KMS-11 (cell line): ENCODE data around the gene AKIRIN1.
"Not testable (repeated sequence)": the region's sequence is repeated elsewhere in the genome, so short reads cannot be mapped to it uniquely, and the experiment has no call there.

Experiments used
- H2AFZ ChIP-seq: fragments of 200-600 bp; sonication (generic); 2 replicates; pipeline ENCODE4 v1.6.1; 2016; ENCODE audit warnings: antibody characterized with exemption, mixed run types, low read depth
- H3K27ac ChIP-seq: fragments of 200-600 bp; sonication (generic); 2 replicates; pipeline ENCODE4 v1.6.1; 2016; ENCODE audit warnings: mild to moderate bottlenecking, mixed run types
- H3K27me3 ChIP-seq: fragments of 200-600 bp; sonication (generic); 2 replicates; pipeline ENCODE4 v1.6.1; 2017; ENCODE audit warnings: mild to moderate bottlenecking, low read depth, mixed run types, moderate library complexity; ENCODE audit not compliant: insufficient read depth
- H3K36me3 ChIP-seq: fragments of 200-600 bp; sonication (generic); 2 replicates; pipeline ENCODE4 v1.6.1; 2017; ENCODE audit warnings: mild to moderate bottlenecking, mixed run types; ENCODE audit not compliant: insufficient read depth
- H3K4me1 ChIP-seq: fragments of 200-600 bp; sonication (generic); 2 replicates; pipeline ENCODE4 v1.6.1; 2016; ENCODE audit warnings: mild to moderate bottlenecking, low read depth, mixed run types; ENCODE audit not compliant: poor library complexity, severe bottlenecking
- H3K4me2 ChIP-seq: fragments of 200-600 bp; sonication (generic); 2 replicates; pipeline ENCODE4 v1.7.0; 2016; ENCODE audit warnings: mild to moderate bottlenecking, mixed run types
- H3K4me3 ChIP-seq: fragments of 200-600 bp; sonication (generic); IDR thresholded peaks from 2 replicates; pipeline ENCODE4 v1.6.1; 2017; ENCODE audit warnings: low read depth, low read length, mixed read lengths; ENCODE audit not compliant: insufficient read depth
- H3K79me2 ChIP-seq: fragments of 200-600 bp; sonication (generic); 2 replicates; pipeline ENCODE4 v1.6.1; 2016; ENCODE audit warnings: low read depth, mixed run types; ENCODE audit not compliant: insufficient read depth
- H3K9ac ChIP-seq: fragments of 200-600 bp; sonication (generic); 2 replicates; pipeline ENCODE4 v1.6.1; 2016; ENCODE audit warnings: mild to moderate bottlenecking, mixed run types
- H4K20me1 ChIP-seq: fragments of 200-600 bp; sonication (generic); 2 replicates; pipeline ENCODE4 v1.6.1; 2016; ENCODE audit warnings: mild to moderate bottlenecking, mixed run types; ENCODE audit not compliant: insufficient read depth
- TF ChIP-seq, protein P1 (sequence below): fragments of 200-600 bp; sonication (generic); conservative IDR thresholded peaks from 2 replicates; pipeline ENCODE4 v1.6.1; 2017; ENCODE audit warnings: low read depth, mild to moderate bottlenecking, antibody characterized with exemption, low read length, moderate library complexity, mixed read lengths

AKIRIN1 gene

DNA sequence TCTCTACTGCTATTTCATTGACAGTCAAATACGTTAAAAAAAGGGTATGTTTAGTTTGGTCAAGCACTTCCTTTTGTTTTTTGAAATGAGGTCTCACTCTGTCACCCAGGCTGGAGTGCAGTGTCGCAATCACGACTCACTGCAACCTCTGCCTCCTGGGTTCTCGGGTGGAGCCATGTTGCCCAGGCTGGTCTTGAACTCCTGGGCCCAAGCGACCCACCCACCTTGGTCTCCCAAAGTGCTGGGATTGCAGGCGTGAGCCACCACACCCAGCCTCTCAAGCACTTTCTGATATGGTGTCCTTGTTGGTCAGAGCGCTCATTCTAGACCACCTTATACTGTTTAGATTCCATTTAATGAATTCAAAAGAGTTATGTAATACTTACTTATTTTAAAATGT lies 28.5 kb upstream of the AKIRIN1 start:
- H3K4me1 ChIP-seq: peaks cover 5% of the 10 kb centered on the region
- H3K79me2 ChIP-seq: no peaks in the 10 kb centered on the region
- no peak overlapping the region for H3K4me2 ChIP-seq
- no peak overlapping the region for H3K27ac ChIP-seq
- no peak overlapping the region for H2AFZ ChIP-seq
- no peak overlapping the region for H3K9ac ChIP-seq
- TF ChIP-seq, protein P1, sequence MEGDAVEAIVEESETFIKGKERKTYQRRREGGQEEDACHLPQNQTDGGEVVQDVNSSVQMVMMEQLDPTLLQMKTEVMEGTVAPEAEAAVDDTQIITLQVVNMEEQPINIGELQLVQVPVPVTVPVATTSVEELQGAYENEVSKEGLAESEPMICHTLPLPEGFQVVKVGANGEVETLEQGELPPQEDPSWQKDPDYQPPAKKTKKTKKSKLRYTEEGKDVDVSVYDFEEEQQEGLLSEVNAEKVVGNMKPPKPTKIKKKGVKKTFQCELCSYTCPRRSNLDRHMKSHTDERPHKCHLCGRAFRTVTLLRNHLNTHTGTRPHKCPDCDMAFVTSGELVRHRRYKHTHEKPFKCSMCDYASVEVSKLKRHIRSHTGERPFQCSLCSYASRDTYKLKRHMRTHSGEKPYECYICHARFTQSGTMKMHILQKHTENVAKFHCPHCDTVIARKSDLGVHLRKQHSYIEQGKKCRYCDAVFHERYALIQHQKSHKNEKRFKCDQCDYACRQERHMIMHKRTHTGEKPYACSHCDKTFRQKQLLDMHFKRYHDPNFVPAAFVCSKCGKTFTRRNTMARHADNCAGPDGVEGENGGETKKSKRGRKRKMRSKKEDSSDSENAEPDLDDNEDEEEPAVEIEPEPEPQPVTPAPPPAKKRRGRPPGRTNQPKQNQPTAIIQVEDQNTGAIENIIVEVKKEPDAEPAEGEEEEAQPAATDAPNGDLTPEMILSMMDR: no peak
- H3K27me3 ChIP-seq: no peaks in the 10 kb centered on the region
- no peak overlapping the region for H3K4me3 ChIP-seq
- no peaks in the 10 kb centered on the region for H4K20me1 ChIP-seq
- no peaks in the 10 kb centered on the region for H3K36me3 ChIP-seq

DNA sequence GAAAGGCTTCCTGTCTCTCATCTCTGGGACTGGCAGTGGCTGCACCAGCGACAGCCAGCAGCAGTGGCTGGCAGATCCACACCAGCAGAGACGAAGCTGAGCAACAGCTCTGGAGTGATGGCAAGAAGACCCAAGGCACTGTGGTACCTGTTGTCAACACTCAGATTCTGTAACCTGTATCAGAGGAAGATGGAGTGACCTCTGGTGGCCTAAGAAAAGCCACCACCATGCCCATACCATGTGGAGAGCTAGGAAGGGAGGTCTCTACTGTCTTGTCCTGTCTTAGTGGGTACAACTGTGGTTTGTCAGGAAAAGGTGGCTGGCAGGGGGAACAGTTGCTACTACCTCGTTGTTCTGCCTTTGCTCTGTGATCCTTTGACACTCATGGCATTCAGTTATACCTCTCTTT lies 26.9 kb upstream of the AKIRIN1 start:
- Histone ChIP-seq H3K4me1 (no peaks in the 10 kb centered on the region), H3K4me2 (no peak overlapping the region), H3K4me3 (no peak overlapping the region), H3K79me2 (no peaks in the 10 kb centered on the region), H3K36me3 (no peaks in the 10 kb centered on the region), H3K27ac (no peak overlapping the region), H2AFZ (no peak overlapping the region), H3K9ac (no peak overlapping the region), H4K20me1 (no peaks in the 10 kb centered on the region), H3K27me3 (no peaks in the 10 kb centered on the region)
- TF ChIP-seq, protein P1: no peak

DNA sequence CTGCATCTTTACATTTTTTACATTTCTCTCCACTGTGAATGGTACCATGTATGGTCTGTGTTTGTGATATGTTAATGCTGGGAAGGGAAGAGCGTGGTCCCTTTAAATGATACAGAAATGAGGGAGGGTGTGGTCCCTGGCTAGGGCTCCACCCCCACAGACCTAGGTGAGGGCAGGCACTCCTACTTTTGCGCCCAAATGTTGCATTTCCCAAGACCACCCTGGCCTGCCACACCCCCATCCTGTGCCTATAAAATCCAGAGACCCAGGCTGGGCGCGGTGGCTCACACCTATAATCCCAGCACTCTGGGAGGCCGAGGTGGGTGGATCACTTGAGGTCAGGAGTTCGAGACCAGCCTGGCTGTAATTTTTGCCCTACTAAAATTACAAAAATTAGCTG lies 17.9 kb upstream of the AKIRIN1 start:
- H4K20me1 ChIP-seq: not testable (repeated sequence)

DNA sequence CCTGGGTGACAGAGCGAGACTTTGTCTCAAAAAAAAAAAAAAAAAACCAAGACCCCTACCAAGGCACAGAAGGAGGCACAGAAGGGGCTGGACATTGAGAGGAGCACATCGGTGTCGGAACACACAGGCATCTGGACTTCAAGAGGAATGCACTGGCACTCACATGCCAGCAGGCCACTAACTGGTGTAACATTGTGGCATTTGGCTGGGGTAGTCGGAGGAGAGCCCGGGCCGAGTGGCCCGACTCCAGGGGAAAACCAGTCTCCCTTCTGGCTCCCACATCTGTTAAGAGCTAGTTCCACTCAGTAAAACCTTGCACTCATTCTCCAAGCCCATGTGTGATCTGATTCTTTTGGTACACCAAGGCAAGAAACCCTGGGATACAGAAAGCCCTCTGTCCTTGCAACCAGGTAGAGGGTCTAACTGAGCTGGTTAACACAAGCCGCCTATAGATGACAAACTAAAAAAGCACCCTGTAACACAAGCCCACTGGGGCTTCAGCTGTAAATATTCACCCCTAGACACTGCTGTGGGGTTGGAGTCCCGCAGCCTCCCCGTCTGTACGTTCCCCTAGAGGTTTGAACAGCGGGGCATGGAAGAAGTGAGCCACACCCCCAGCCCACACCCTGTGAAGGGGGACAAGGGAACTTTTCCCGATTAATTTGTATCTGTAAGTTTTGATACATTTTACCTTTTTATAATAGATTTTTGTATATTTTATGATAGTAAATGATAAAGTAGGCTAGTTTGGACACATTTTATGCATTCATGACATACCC lies 17.2 kb upstream of the AKIRIN1 start:
- Histone ChIP-seq H3K27me3 (no peaks in the 10 kb centered on the region), H3K4me3 (no peak overlapping the region), H2AFZ (no peak overlapping the region), H3K27ac (no peak overlapping the region), H3K4me1 (no peaks in the 10 kb centered on the region), H3K79me2 (no peaks in the 10 kb centered on the region), H3K9ac (no peak overlapping the region), H4K20me1 (no peaks in the 10 kb centered on the region), H3K4me2 (no peak overlapping the region), H3K36me3 (no peaks in the 10 kb centered on the region)
- TF ChIP-seq, protein P1: no peak

More for the DNA sequence above, 17.9 kb upstream of the AKIRIN1 start:
- not testable (repeated sequence) for H3K9ac ChIP-seq, H3K36me3 ChIP-seq, H3K4me2 ChIP-seq, H3K79me2 ChIP-seq, H3K27ac ChIP-seq, H2AFZ ChIP-seq, H3K4me1 ChIP-seq, H3K4me3 ChIP-seq, H3K27me3 ChIP-seq

DNA sequence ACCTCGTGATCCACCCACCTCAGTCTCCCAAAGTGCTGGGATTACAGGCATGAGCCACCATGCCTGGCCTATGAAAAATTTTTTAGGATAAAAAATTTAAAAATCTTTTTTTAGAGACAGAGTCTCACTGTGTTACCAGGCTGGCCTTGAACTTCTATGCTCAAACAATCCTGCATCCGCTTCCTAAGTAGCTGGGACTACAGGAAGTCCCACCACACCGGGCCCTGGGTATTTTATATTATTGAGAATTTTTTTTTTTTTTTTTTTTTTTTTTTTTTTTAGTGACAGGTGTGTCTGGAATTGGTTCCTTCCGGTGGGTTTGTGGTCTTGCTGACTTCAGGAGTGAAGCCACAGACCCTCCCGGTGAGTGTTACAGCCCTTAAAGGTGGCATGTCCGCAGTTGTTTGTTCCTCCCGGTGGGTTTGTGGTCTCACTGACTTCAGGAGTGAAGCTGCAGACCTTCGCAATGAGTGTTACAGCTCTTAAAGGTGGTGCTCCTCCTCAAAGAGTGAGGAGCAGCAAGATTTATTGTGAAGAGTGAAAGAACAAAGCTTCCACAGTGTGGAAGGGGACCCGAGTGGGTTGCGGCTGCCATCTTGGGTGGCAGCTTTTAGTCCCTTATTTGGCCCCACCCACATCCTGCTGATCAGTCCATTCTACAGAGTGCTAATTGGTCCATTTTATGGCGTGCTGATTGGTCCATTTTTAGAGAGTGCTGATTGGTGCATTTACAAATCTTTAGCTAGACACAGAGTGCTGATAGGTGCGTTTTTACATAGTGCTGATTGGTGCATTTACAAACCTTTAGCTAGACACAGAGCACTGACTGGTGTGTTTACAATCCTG lies 13.5 kb upstream of the AKIRIN1 start:
- not testable (repeated sequence) for H3K27me3 ChIP-seq, H3K9ac ChIP-seq, H3K36me3 ChIP-seq, H3K4me3 ChIP-seq, H4K20me1 ChIP-seq, H3K4me1 ChIP-seq, H3K4me2 ChIP-seq, H3K27ac ChIP-seq, H2AFZ ChIP-seq, H3K79me2 ChIP-seq

DNA sequence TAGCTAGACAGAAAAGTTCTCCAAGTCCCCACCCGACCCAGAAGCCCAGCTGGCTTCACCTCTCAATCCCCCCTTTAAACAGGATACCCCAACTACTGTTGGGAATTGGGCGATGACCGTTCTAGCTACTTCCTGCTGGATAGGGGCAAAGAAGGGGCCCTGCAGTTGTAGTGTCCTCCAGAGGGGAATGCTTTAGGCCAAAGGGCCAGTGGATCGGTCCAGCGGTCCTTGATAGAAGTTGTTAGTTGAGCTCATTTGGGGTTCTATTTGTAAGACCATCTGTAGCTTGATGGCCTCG lies 12.9 kb upstream of the AKIRIN1 start:
- not testable (repeated sequence) for H3K4me1 ChIP-seq, H3K4me3 ChIP-seq, H3K9ac ChIP-seq, H3K27me3 ChIP-seq, H2AFZ ChIP-seq, H3K4me2 ChIP-seq, H3K79me2 ChIP-seq, H3K27ac ChIP-seq, H3K36me3 ChIP-seq, H4K20me1 ChIP-seq

DNA sequence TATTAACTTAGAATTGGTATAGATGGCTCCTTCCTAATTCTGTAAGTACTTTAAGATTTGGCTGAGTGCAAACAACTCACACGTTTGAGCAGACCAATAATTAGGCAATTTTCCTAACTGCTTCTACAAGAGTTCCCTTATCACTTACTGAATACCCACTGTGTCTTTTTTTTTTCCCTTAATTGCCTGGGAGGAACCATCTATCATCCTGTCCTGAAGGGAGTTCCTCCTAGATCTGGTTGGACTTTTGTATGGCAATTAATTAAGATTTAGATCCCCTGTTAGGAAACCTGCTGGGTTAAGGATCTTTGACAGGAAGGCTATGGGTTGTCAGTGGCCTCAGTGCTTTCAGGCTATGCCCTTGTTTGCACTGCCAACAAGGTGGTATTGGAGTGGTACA lies 11.7 kb upstream of the AKIRIN1 start:
- not testable (repeated sequence) for H3K27ac ChIP-seq, H2AFZ ChIP-seq, H3K36me3 ChIP-seq, H3K9ac ChIP-seq, H3K27me3 ChIP-seq, H3K4me2 ChIP-seq, H3K4me3 ChIP-seq, H4K20me1 ChIP-seq, H3K79me2 ChIP-seq, H3K4me1 ChIP-seq
